GM18505 (cell line): ENCODE data around the gene ANXA8.
"Not testable (repeated sequence)": the region's sequence is repeated elsewhere in the genome, so short reads cannot be mapped to it uniquely, and the experiment has no call there.

Experiments
- ATAC-seq: cut with Tn5 transposase; IDR thresholded peaks from one replicate; pipeline ENCODE4 v1.9.1; 2021; ENCODE audit not compliant: unreplicated experiment

Gene ANXA8

GRCh38 chr10:47483923-47484322 lies at the start of gene ANXA8:
TSS of gene ANXA8 (minus strand) at chr10:47484115. CDS start at chr10:47483933, 182 bp downstream.
- not testable (repeated sequence) for ATAC-seq

GRCh38 chr10:47523475-47523874 lies 39.6 kb upstream of the ANXA8 start, which contains the start of gene AGAP9:
TSS of gene AGAP9 (minus strand) at chr10:47523638. CDS start at chr10:47523526, 112 bp downstream.
- not testable (repeated sequence) for ATAC-seq

- not testable (repeated sequence) for ATAC-seq
Observed at GRCh38 chr10:47502313-47502712, 18.4 kb upstream of the ANXA8 start.

GRCh38 chr10:47494226-47494625 lies 10.3 kb upstream of the ANXA8 start:
- not testable (repeated sequence) for ATAC-seq

- not testable (repeated sequence) for ATAC-seq
Observed at GRCh38 chr10:47491600-47491999, 7.7 kb upstream of the ANXA8 start, which contains the start of gene FAM25G. TSS of gene FAM25G (minus strand) at chr10:47491700. CDS start at chr10:47491674, 26 bp downstream.

- not testable (repeated sequence) for ATAC-seq
Observed at GRCh38 chr10:47489630-47490029, 5.7 kb upstream of the ANXA8 start.

GRCh38 chr10:47485943-47486342 lies 2.0 kb upstream of the ANXA8 start:
- ATAC-seq = not testable (repeated sequence)

- not testable (repeated sequence) for ATAC-seq
Observed at GRCh38 chr10:47484786-47485185, 871 bp upstream of the ANXA8 start.

- ATAC-seq = not testable (repeated sequence)
Observed at GRCh38 chr10:47482367-47482766, 1.5 kb downstream of the ANXA8 start.

GRCh38 chr10:47481768-47482181 lies 2.1 kb downstream of the ANXA8 start:
- ATAC-seq = not testable (repeated sequence)

GRCh38 chr10:47481182-47481766 lies 2.6 kb downstream of the ANXA8 start:
- not testable (repeated sequence) for ATAC-seq

- not testable (repeated sequence) for ATAC-seq
Observed at GRCh38 chr10:47480133-47480532, 3.8 kb downstream of the ANXA8 start.

- not testable (repeated sequence) for ATAC-seq
Observed at GRCh38 chr10:47478114-47478513, 5.8 kb downstream of the ANXA8 start.

- ATAC-seq = not testable (repeated sequence)
Observed at GRCh38 chr10:47477078-47477477, 6.8 kb downstream of the ANXA8 start.

- ATAC-seq = not testable (repeated sequence)
Observed at GRCh38 chr10:47475101-47475500, 8.8 kb downstream of the ANXA8 start.

- ATAC-seq = not testable (repeated sequence)
Observed at GRCh38 chr10:47473516-47473915, 10.4 kb downstream of the ANXA8 start.

GRCh38 chr10:47472647-47473046 lies 11.3 kb downstream of the ANXA8 start:
- not testable (repeated sequence) for ATAC-seq

GRCh38 chr10:47472072-47472471 lies 11.8 kb downstream of the ANXA8 start:
- not testable (repeated sequence) for ATAC-seq

GRCh38 chr10:47468731-47469528 lies 15.0 kb downstream of the ANXA8 start:
- ATAC-seq = not testable (repeated sequence)

- not testable (repeated sequence) for ATAC-seq
Observed at GRCh38 chr10:47467957-47468356, 16.0 kb downstream of the ANXA8 start.

- ATAC-seq = not testable (repeated sequence)
Observed at GRCh38 chr10:47467458-47467857, 16.5 kb downstream of the ANXA8 start.
